ENCODE data around the gene ZNF487. TPM values are rescaled to one million over a fixed set of nuclear protein-coding genes. Genes with fewer than 3 reads are reported as not detected.
"Not testable (repeated sequence)": the region's sequence is repeated elsewhere in the genome, so short reads cannot be mapped to it uniquely, and the experiment has no call there.

Gene ZNF487
- total RNA-seq (2014; rRNA removed; shearing (Covaris generic)): 2.4 and 3.9 TPM in 2 replicates

- Histone ChIP-seq H3K36me3 (peaks cover 7% of the 10 kb centered on the region; the same call in 1 of the 2 replicates), H3K27me3 (replicated peaks) (no peaks in the 10 kb centered on the region), H3K4me3 (peak within 1 kb of the TSS; percentile 84), H3K9me3 (replicated peaks) (no peaks in the 10 kb centered on the region), H3K4me1 (replicated peaks) (0 out of 2 replicates have a peak, but pooled peaks cover 3% of the 10 kb centered on the region), H3K27ac (peak within 1 kb of the TSS; percentile 99)
- peak; percentile 85 to 96 for DNase-seq (ENCODE audit: low read depth in 1 of 2, low spot score in 2 of 2)
Measured at GRCh38 chr10:43436291-43437140, at the start of gene ZNF487. Gene ZNF487, plus strand, starts transcription at chr10:43437111. Its CDS starts 38,703 bp downstream, at chr10:43475814.

GRCh38 chr10:43387678-43388032, 49.3 kb upstream of the ZNF487 start:
- Histone ChIP-seq H3K4me3 (no peak overlapping the region), H3K27ac (no peak overlapping the region), H3K9me3 (replicated peaks) (no peaks in the 10 kb centered on the region), H3K36me3 (peaks cover 79% of the 10 kb centered on the region), H3K4me1 (replicated peaks) (no peaks in the 10 kb centered on the region), H3K27me3 (replicated peaks) (no peaks in the 10 kb centered on the region)
- DNase-seq (ENCODE audit: low read depth in 1 of 2, low spot score in 2 of 2): no peak

GRCh38 chr10:43389867-43390266, 47.0 kb upstream of the ZNF487 start:
- peaks cover 2% of the 10 kb centered on the region for H3K4me1 ChIP-seq (replicated peaks)
- no peaks in the 10 kb centered on the region for H3K27me3 ChIP-seq (replicated peaks)
- DNase-seq (ENCODE audit: low read depth in 1 of 2, low spot score in 2 of 2): no peak
- no peak overlapping the region for H3K27ac ChIP-seq
- H3K36me3 ChIP-seq: peaks cover 100% of the 10 kb centered on the region
- no peak overlapping the region for H3K4me3 ChIP-seq
- H3K9me3 ChIP-seq (replicated peaks): no peaks in the 10 kb centered on the region

GRCh38 chr10:43390333-43390732, 46.6 kb upstream of the ZNF487 start:
- DNase-seq (ENCODE audit: low read depth in 1 of 2, low spot score in 2 of 2): no peak
- no peaks in the 10 kb centered on the region for H3K27me3 ChIP-seq (replicated peaks)
- H3K36me3 ChIP-seq: peaks cover 100% of the 10 kb centered on the region
- peaks cover 7% of the 10 kb centered on the region for H3K4me1 ChIP-seq (replicated peaks)
- no peak overlapping the region for H3K27ac ChIP-seq
- no peaks in the 10 kb centered on the region for H3K9me3 ChIP-seq (replicated peaks)
- H3K4me3 ChIP-seq: no peak overlapping the region

GRCh38 chr10:43390759-43391158, 46.2 kb upstream of the ZNF487 start:
- Histone ChIP-seq H3K27ac (no peak overlapping the region), H3K36me3 (peaks cover 100% of the 10 kb centered on the region), H3K4me3 (no peak overlapping the region), H3K9me3 (replicated peaks) (no peaks in the 10 kb centered on the region), H3K27me3 (replicated peaks) (no peaks in the 10 kb centered on the region), H3K4me1 (replicated peaks) (peaks cover 11% of the 10 kb centered on the region)
- no peak for DNase-seq (ENCODE audit: low read depth in 1 of 2, low spot score in 2 of 2)

- Histone ChIP-seq H3K4me3 (no peak overlapping the region), H3K9me3 (replicated peaks) (no peaks in the 10 kb centered on the region), H3K4me1 (replicated peaks) (peaks cover 19% of the 10 kb centered on the region), H3K36me3 (peaks cover 100% of the 10 kb centered on the region), H3K27me3 (replicated peaks) (no peaks in the 10 kb centered on the region), H3K27ac (no peak overlapping the region)
- no peak for DNase-seq (ENCODE audit: low read depth in 1 of 2, low spot score in 2 of 2)
Measured at GRCh38 chr10:43391496-43391895, 45.4 kb upstream of the ZNF487 start.

GRCh38 chr10:43392748-43393147, 44.2 kb upstream of the ZNF487 start:
- no peak for DNase-seq (ENCODE audit: low read depth in 1 of 2, low spot score in 2 of 2)
- Histone ChIP-seq H3K4me1 (replicated peaks) (peaks cover 28% of the 10 kb centered on the region), H3K27me3 (replicated peaks) (no peaks in the 10 kb centered on the region), H3K4me3 (no peak overlapping the region), H3K27ac (no peak overlapping the region), H3K36me3 (peaks cover 93% of the 10 kb centered on the region), H3K9me3 (replicated peaks) (no peaks in the 10 kb centered on the region)

GRCh38 chr10:43393186-43393585, 43.7 kb upstream of the ZNF487 start:
- not testable (repeated sequence) for H3K27me3 ChIP-seq (replicated peaks); DNase-seq (ENCODE audit: low read depth in 1 of 2, low spot score in 2 of 2)
- H3K36me3 ChIP-seq: peaks cover 92% of the 10 kb centered on the region

GRCh38 chr10:43393606-43394360, 43.1 kb upstream of the ZNF487 start:
- Histone ChIP-seq H3K9me3 (replicated peaks) (no peaks in the 10 kb centered on the region), H3K27me3 (replicated peaks) (no peaks in the 10 kb centered on the region), H3K4me3 (no peak overlapping the region), H3K27ac (no peak overlapping the region), H3K4me1 (replicated peaks) (peaks cover 38% of the 10 kb centered on the region), H3K36me3 (peaks cover 90% of the 10 kb centered on the region)
- no peak for DNase-seq (ENCODE audit: low read depth in 1 of 2, low spot score in 2 of 2)

More at GRCh38 chr10:43393186-43393585, 43.7 kb upstream of the ZNF487 start:
- not testable (repeated sequence) for H3K27ac ChIP-seq; H3K9me3 ChIP-seq (replicated peaks); H3K4me3 ChIP-seq
- peaks cover 32% of the 10 kb centered on the region for H3K4me1 ChIP-seq (replicated peaks)

GRCh38 chr10:43394868-43395267, 42.0 kb upstream of the ZNF487 start:
- Histone ChIP-seq H3K4me1 (replicated peaks) (peaks cover 49% of the 10 kb centered on the region), H3K4me3 (peak overlapping the region; percentile 60), H3K27me3 (replicated peaks) (no peaks in the 10 kb centered on the region), H3K36me3 (peaks cover 90% of the 10 kb centered on the region), H3K27ac (no peak overlapping the region), H3K9me3 (replicated peaks) (no peaks in the 10 kb centered on the region)
- DNase-seq (ENCODE audit: low read depth in 1 of 2, low spot score in 2 of 2): no peak

GRCh38 chr10:43395571-43396060, 41.3 kb upstream of the ZNF487 start:
- H3K9me3 ChIP-seq (replicated peaks): no peaks in the 10 kb centered on the region
- DNase-seq (ENCODE audit: low read depth in 1 of 2, low spot score in 2 of 2): no peak
- peaks cover 55% of the 10 kb centered on the region for H3K4me1 ChIP-seq (replicated peaks)
- H3K36me3 ChIP-seq: peaks cover 88% of the 10 kb centered on the region
- no peaks in the 10 kb centered on the region for H3K27me3 ChIP-seq (replicated peaks)
- peak overlapping the region; percentile 95 for H3K27ac ChIP-seq
- peak overlapping the region; percentile 60 for H3K4me3 ChIP-seq

- Histone ChIP-seq H3K9me3 (replicated peaks) (no peaks in the 10 kb centered on the region), H3K4me3 (peak overlapping the region; percentile 60), H3K27ac (peak overlapping the region; percentile 95), H3K4me1 (replicated peaks) (peaks cover 55% of the 10 kb centered on the region), H3K36me3 (peaks cover 82% of the 10 kb centered on the region), H3K27me3 (replicated peaks) (no peaks in the 10 kb centered on the region)
- DNase-seq (ENCODE audit: low read depth in 1 of 2, low spot score in 2 of 2): peak; percentile 83
Measured at GRCh38 chr10:43396061-43396927, 40.6 kb upstream of the ZNF487 start.

- peak; percentile 86 for DNase-seq (ENCODE audit: low read depth in 1 of 2, low spot score in 2 of 2)
- Histone ChIP-seq H3K27me3 (replicated peaks) (no peaks in the 10 kb centered on the region), H3K36me3 (peaks cover 74% of the 10 kb centered on the region), H3K27ac (peak overlapping the region; percentile 95), H3K9me3 (replicated peaks) (no peaks in the 10 kb centered on the region), H3K4me3 (peak overlapping the region; percentile 60), H3K4me1 (replicated peaks) (peaks cover 61% of the 10 kb centered on the region)
Measured at GRCh38 chr10:43396928-43397624, 39.8 kb upstream of the ZNF487 start.
